GM18951 (cell line): ENCODE results near the gene CD109.

ENCODE experiments used
- POLR2A ChIP-seq: IDR thresholded peaks from 4 replicates; pipeline ENCODE4 v1.6.1; 2011; ENCODE audit warnings: mild to moderate bottlenecking; ENCODE audit not compliant: insufficient read length, insufficient read depth; ENCODE audit errors: extremely low read depth
- in situ Hi-C: fragments of 300-500 bp; cut with MboI; formaldehyde crosslinking; loops from one replicate; pipeline ENCODE4 v1.12.0; 2022; ENCODE audit warnings: low sequenced_read_pairs, mixed read lengths, inconsistent platforms; ENCODE audit not compliant: unreplicated experiment

Gene CD109

GRCh38 chr6:73854998-73855718 lies 159.2 kb downstream of the CD109 start:
- in situ Hi-C loops, result no loop called here
- TF ChIP-seq POLR2A, result no peak

- in situ Hi-C loops, result no loop called here
- TF ChIP-seq POLR2A, result no peak
Observed at GRCh38 chr6:73857341-73857890, 161.4 kb downstream of the CD109 start.

- no peak for TF ChIP-seq POLR2A
- in situ Hi-C loops, result no loop called here
Observed at GRCh38 chr6:73858376-73858775, 162.4 kb downstream of the CD109 start.

GRCh38 chr6:73860303-73860702 lies 164.3 kb downstream of the CD109 start:
- TF ChIP-seq POLR2A, result no peak
- in situ Hi-C loops, result no loop called here

- in situ Hi-C loops, result no loop called here
- no peak for TF ChIP-seq POLR2A
Observed at GRCh38 chr6:73866305-73866704, 170.3 kb downstream of the CD109 start.

- in situ Hi-C loops, result no loop called here
- no peak for TF ChIP-seq POLR2A
Observed at GRCh38 chr6:73867411-73867810, 171.4 kb downstream of the CD109 start.

GRCh38 chr6:73870907-73871306 lies 174.9 kb downstream of the CD109 start:
- TF ChIP-seq POLR2A, result no peak
- in situ Hi-C loops, result no loop called here

- in situ Hi-C loops, result no loop called here
- TF ChIP-seq POLR2A, result no peak
Observed at GRCh38 chr6:73873081-73873480, 177.1 kb downstream of the CD109 start.
